Measurements from ENCODE around the gene IKBKE.

- TF ChIP-seq TCF7L2 (IDR thresholded peaks at IDR 0.05; ENCODE audit: borderline replicate concordance, low read depth, low read length) (no peak), ZNF791 (tag by site-specific recombination; IDR thresholded peaks at IDR 0.05) (no peak), CTCF (tag by site-specific recombination; IDR thresholded peaks at IDR 0.05) (no peak), ZEB2 (tag by site-specific recombination; IDR thresholded peaks at IDR 0.05) (no peak), PBX3 (CRISPR knock-in tag; IDR thresholded peaks at IDR 0.05) (no peak), ZBTB21 (tag by site-specific recombination; IDR thresholded peaks at IDR 0.05) (no peak), ZNF18 (tag by site-specific recombination; IDR thresholded peaks at IDR 0.05) (no peak), ZNF274 (IDR thresholded peaks at IDR 0.05; ENCODE audit: low read length) (no peak), ZNF274 (tag by site-specific recombination; IDR thresholded peaks at IDR 0.05; ENCODE audit: borderline replicate concordance) (no peak)
These were observed 804 bp upstream of the IKBKE start for GRCh38 chr1:206469411-206469932.
